ENCODE measurements around the gene GFRA1.

GFRA1 gene

DNA sequence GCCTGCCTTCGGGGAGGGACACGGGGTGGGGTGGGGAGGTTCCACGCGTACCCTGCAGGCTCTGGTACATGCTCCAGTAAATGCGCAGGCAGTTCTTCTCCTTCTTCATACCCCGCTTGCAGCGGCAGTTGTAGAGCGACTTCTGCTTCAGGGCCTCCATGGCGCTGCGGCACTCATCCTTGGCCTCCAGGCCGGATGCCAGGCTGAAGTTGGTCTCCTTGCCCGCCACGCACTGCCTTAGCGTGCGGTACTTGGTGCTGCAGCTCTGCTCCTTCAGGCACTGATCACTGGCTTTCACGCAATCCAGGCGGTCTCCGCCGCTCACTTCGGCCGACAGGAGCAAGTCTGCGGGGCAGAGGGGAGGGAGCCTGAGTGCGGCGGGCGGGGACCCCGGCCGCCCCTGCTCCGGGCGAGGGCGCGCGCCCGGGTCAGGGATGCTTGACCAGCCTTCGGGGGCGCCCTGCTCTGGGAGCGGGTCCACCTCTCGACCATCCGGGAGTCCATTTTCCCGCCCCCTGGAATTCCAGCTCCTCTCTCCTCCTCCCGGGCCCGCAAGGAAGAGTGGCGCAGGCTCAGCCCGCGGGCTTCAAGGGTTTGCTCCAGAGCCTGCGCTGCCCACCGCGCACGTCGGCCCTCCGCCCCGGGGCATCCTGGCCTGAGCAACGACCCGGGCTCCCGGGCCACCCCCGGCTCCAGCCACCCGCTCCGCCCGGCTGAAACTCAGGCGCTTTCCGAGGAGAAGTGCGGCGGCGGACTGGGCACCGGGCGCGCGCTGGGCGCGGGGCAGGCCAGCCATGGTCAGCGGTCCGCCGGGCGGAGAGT, 2.0 kb downstream of the GFRA1 start:
- DNase-seq: no peak

DNA sequence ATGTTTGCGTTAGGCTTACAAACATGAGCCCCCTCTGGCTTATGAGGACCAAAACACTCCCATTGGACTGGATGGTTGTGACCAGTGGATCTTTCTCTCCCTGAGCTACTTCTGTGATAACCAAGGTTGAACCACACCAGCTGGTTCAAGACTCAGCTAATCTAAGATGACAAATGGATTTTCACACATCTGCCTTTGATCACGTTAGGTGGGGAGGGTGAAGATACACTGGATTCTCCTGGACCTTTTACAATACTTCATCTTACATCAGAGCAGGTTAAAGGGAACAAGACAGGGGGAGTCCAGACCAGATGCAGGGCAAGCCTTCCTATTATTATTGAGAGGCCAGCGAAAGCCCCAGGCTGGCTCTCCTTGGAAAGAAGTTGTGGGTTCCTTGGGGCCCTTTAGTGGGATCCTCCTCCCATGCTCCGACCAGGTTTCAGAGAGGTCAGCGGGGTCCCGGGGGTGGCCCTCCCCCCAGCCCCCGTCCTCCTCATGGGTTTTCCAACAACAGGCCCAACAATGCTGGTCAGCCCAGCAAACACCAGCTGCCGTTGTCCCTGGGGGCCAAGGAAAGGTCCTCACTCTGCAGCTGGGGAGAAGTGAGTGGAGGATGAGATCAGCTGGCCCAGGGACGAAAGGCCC, 2.8 kb downstream of the GFRA1 start:
- DNase-seq: no peak

DNA sequence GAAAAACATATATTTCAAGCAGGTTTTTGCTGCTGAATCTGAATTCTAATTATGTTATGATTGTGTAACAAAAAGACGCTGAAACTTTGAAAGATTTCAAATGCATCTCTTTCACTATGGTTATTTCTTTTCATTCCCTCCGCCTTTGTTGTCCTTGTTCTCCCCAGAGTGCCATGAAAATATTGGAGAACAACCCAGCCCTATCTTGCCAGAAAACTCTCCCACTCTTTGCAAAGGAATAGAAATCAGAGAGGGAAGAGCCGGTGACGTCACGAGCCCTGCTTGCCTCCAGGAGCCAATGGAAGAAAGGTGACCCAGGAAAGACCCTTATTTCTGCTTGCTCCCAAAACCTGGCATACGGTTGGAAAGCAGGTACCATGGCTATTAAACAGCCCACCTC, 3.4 kb downstream of the GFRA1 start:
- no peak for DNase-seq

DNA sequence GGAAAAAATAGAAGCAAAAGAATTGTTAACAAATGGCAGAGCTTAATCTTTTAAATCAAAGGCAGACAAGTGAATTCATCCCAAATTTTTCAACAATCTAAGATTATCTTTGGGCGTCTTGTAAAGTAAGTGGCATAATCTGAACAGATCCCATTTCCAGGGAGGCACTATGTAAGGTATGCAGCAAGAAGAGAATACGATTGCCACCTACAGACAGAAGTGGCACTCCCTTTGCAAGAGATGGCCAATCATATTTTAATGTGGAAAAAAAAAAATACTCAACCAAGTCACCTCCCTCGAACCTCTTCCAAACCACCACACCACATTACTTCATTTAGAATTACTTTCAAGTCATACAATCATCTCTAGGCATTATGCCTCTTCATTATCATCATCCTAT, 4.0 kb downstream of the GFRA1 start:
- no peak for DNase-seq

DNA sequence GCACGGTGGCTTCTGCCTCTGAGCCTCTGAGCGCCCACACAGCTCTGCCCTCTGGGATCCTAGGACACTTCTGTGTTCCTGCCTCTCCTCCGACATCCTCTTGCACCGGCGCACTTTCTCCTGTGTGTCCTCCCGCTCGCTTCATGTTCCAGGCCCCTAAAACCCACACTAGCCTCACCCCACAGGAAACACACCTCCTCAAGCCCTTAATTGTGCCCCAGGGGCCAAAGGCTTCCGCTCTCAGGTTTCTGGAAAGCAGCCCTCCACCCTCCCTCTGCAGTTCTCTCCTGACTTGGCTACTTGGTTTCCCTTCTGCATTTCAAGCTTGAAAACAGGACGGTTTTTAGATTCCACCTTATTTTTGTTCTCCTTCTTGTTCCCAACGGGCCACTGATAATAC, 7.3 kb downstream of the GFRA1 start:
- no peak for DNase-seq

DNA sequence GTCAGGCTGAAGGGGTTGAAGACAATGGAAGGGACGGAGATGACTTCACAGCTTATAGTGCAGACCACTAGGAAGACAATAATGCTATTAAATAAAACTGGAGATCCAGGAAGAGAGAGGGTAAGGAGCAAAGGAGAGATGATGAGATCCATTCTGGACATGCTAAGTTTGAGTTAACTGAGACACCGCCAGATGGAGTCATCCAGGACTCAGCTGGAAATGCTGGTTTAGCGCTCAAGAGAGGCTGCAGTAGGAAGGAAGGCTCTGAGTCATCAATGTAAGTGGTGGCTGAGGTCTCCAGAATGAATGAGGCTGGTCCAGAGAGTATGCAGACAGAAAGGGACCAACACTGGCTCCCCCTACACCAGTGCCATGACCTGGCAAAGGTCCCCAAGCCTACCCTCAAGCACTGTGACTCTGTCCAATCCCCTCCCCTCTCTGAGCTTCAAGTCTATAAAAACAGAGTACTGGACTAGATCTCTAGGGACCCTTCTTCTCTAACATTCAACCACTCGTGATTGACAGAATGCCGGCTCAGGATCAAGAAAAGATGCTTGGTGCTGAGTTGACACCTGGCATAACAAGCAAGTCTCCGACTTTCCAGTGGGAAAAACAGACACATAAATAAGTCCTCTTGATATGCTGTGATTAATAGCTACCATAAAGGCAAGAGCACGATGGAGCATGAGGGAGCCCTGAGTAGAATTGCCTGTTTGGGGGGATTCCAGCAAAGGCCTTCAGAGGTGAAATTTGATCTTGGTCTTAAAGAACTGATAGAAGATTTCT, 8.9 kb downstream of the GFRA1 start:
- DNase-seq: no peak

DNA sequence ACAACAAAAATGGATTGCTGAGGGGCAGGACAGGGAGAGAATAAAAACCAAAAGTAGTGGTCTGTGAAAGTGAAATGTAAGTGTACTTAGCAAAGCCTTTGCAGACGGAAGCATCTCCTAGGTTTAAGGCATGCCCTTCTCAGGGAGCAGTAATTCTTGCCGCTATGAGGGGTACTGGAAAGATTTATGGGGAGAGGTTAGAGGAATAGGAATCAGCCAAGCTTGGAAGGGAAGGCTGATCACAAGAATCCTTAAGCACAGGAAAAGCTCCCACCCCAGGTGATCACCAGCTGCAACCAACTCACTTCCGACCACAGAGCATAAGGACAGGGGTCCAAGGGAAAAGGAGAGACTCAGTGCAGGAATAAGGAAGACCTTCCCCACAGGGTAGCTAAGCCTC, 10.3 kb downstream of the GFRA1 start:
- no peak for DNase-seq

DNA sequence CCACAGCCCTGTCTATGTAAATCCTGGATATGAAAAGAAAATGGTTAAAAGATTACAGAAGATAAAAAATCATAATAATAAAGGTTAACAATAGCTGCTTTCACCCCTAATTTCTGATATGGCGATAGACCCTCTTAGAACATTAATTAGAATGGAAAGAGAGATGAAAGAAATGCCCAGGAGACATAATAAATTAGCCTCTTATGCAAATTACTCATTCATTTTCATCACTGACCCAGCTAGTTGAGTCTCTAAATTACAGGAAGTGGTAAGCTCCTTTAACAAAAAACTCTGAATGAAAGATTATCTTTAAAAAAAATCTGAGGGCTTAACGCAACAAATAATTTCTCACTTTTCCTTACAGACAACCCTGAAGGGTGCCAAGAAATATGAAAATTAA, 12.4 kb downstream of the GFRA1 start:
- no peak for DNase-seq

DNA sequence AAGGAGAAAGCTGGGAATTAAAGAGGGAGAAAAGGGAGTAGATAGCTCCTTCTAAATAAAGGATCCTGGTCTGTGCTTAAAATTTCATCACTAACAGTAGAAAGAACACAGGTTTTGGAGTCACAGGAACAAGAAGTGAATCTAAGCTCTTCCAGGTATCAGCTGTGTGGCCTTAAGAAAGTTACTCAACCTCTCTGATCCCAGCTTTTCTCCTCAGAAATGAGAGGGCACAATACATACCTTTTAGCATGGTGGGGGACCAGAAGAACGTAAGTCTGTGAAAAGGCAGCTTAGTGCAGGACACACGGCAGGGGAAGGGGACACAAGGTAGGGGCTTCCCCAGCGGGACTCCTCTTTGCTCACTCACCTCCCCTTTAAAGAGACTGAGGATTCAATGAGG, 13.4 kb downstream of the GFRA1 start:
- DNase-seq: no peak

DNA sequence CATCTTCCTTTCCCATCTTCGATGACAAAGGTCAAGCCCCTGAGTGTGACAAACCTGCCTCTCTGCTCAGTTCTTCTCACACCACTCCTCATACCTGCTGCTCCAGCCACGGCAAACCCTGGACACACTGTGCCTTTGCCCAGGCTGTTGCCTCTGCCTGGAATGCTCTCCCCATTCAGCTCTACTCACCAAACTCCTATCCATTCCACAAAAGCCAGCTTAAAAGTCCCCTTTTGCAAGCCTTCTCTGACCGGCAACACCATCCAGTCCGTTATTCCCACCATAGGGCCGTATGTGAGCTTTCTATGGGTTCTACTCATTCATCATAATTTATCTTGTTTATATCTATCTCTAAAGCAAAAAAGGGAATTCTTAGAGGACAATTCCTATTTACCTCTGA, 15.2 kb downstream of the GFRA1 start:
- no peak for DNase-seq

DNA sequence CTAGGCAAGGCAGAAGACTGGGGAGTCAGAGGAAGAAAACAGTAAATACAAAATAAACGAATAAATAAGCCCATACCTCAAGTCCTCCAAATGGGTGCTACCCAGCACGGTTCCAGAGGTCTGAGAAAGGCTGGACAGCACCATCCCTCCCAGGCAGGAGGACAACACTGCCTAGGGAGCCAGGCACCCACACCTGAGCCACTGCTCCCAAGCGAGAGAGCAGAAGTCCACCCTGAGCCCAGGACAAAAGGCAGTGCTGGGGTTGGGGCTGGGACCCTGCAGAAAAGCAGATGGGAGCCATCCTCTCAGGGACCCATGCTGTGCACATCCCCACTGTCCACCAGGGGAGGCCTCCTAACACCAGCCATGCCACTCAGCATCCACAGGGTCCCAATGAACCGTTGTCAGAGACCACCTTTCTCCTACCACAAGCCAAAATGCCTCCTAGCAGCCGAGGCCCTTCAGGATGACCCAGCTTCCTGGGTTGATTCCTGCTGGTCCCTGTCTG, 16.2 kb downstream of the GFRA1 start:
- DNase-seq: no peak

DNA sequence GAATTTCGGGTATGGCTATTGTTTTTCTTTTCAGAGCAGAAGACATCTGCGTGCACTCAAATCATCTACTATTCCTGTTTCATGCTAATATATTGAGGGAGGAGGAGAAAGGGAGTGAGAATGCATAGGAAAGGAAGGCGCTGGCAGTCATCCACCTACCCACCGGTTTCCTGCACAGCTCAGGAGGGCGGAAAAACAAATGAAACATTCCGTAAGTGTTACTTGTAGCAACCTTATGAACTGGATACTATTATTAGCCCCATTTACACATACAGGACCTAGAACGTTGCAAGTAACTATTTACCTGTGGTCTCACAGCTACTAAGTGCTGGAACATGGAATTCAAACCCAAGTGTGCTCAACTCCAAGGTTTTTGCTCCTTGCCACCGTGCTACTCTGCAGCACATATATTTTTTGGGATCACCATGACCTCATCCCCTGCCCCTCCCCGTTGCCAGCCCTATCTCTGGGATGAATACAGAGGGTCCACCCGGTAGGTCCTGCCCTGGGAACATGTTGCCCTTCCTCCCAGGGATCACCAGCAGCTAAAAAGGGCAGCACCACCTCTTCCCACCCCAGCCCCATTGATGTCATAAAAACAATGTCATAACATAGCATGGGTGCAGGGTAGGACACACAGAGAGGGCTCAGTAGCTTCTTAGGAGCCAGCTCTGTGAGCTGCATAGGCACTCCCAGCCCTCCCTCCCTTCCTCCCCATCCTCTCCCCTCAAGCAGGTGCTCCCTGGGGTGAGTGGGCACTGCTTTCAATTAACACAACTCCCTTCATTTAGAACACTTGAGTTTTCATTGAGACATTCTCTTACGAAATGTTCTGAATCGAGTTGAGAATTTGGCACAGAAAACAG, 16.9 kb downstream of the GFRA1 start:
- DNase-seq: no peak

DNA sequence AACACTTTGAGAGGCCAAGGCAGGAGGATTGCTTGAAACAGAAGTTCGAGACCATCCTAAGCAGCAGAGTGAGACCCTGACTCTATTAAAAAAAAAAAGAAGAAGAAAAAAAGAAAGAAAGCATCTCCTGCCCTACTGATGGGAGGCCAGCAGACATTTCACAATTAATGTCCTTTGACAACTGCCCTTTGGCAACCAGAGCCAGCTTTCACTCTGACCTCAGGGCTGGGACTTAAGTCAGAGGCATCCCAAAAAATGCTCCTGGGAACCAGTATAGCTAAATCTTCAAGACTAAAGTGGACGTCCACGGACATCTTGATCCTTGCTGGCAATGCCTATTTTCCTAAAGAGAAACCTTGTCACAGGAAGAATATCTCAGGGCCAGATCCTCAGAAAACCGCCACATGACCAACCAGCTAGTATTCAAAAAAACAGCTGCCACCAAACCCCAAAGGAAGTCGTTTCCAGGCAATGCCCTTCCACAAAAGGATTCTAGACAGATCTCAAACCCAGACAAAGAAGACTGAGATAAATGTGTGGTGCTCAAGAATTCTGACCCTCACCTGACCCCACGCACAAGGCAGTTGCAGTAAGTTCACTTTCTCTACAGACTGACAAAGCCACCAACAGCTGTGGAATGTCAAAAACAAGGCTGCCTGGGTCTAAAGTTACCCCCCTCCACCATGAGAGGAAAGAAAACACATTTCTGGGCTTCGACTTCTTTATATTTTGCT, 18.4 kb downstream of the GFRA1 start:
- DNase-seq: no peak

DNA sequence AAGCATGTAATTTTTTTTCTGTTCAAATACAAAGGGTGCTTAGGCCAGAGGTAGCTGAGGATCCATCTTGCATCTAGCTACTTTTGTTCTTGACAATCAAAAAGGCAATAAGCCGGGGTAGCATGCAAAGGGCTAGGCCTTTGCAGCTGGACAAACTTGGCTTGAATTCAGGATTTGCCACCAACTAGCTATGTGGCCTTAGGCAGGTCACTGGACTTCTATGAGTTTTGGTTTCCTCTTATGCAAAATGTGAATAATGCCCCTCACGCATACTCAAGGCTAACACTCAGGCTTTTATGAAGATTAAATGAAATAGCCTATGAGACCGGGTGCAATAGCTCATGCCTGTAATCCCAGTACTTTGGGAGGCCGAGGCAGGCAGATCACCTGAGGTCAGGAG, 19.3 kb downstream of the GFRA1 start:
- no peak for DNase-seq

DNA sequence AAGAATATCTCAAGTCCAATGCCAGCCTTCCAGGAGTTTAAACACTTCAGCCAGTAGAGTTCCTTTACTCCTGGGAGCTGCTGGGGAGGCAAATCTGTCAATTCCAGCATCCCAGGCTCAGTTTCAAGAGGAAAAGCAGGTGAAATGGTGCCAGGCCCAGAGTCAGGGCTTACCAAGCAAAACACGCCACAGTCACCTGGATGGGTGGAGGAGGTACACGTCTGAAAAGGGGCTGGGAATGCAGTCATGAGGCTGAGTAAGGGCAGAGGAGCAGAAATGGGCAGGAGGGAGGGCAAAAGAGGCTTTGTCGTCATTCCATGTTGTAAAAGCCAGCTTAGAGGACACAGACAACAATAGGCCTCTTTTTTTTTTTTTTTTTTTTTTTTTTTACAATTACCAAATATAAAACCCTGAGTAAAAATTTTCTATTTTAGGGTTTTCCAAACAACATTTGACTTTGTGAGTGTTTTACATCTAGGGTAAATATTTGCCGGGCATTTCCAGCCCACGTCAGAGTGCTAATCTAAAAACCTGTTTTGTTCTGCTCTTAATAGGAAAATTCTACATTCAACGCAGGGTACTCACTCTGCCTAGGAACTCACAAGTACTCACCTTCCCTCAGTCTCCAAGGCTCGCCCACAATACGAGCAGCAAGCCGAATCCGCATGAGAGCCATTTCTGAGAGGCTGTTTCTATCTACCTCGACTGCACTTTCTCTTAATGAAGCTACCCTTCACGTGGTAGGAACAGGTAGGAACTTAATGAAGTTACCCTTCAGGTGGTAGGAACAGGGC, 21.2 kb downstream of the GFRA1 start:
- DNase-seq: no peak

DNA sequence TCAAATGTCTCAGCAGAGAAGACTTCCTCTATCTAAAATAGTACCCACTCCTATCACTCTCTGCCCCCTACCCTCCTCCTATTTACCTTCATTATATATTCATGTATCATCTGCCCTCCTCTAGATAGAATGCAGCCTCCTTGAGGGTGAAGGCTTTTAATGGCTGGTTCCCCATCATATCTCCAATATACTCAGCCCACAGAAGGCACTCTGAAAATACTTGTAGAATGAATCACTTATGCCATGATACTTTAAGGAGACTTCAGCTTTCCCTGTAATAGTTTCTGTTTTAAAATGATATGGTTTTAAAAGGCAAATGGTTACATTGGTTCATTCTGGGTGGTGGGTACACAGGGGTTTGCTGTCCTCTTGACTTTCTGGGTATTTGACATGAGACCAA, 25.3 kb downstream of the GFRA1 start:
- no peak for DNase-seq

DNA sequence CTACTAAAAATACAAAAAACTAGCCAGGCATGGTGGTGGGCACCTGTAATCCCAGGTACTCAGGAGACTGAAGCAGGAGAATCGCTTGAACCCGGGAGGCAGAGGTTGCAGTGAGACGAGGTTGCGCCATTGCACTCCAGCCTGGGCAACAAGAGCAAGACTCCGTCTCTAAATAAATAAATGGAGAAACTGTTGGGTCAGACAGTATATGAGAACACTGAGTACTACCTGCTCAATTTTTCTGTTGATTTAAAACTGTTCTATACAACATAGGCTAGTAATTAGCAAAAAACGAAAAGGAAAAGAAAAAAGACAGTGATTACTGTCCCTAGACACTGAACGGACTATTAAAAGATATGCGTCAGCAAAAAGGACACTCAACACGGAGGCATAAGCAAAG, 26.7 kb downstream of the GFRA1 start:
- DNase-seq: no peak

DNA sequence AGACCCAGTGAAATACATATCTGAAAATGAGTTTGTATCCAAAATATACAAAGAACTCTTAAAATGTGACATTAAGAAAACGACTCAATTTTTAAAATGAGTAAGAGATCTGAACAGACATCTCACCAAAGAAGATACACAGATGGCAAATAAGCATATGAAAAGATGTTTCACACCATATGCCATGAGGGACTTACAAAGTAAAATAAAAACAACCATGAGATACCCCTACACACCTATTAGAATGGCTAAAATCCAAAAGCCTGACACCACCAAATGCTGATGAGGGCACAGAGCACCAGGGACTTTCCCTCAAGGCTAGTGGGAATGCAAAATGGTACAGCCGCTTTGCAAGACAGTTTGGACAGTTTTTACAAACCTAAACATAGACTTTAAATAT, 27.9 kb downstream of the GFRA1 start:
- no peak for DNase-seq

DNA sequence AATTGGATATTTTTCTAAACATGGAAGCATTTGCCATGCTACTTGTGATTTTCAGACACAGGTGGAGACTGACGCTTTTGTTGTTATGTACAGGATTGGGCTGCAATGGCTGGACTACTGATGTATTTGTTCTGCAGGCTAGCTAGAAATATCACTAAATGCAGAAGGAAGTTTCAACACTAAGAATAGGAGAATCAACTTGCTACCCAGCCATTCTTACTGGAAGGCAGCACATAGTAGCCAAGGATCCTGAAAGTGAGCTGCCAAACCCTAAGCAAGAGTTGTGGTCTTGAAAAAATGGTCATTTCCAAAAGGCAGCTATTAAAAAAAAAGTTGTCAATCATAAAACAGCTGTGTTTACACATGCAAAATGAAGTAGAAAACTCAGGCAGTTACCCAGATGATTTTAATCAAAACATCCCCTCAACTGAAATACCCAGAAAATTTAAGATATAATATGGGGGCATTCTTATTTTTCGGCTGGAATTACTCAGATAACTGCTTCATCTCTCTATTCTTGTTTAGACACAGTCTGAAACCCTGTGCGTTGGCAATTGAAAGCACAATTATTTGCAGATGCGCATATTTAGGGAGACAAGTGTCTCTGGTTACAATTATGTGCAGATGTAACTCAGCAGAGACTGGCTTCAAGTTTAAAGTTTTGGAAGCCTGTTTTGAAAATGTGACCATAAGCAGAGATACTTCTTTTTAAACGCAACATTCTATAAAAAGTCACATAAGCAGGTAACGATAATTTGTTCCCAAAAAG, 31.2 kb downstream of the GFRA1 start:
- no peak for DNase-seq

DNA sequence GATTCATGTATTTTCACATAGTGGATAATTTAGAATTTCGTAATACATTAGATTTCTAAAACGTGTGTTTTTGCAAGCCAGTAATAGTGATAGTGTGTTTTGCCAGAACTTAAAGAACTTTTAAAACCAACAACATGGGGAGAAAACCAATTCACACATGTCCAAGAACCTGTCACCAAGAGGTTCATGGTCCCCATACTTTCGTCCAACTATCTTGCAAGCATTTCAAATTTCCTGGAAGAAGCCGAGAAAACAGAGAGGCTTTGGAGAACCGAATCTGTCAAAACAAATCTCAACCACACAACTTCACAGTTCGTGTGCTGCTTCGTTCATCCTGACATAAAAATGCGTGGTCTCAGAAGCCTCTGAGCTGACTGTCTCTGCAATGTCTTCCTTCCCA, 31.9 kb downstream of the GFRA1 start:
- no peak for DNase-seq

Data from stimulated activated naive CD4-positive, alpha-beta T cell treated with Interleukin-2 at 50 U/mL for 16 hours (primary cell).